Parathyroid adenoma (tissue), 2 donors: ENCODE measurements around the gene MFAP5.

Experiments used
- H2AFZ ChIP-seq: fragments of 300-600 bp; sonication (generic); one replicate; pipeline ENCODE4 v1.7.0; 2017; ENCODE audit warnings: antibody characterized with exemption, mild to moderate bottlenecking
- H3K27ac ChIP-seq: fragments of 300-600 bp; sonication (generic); one replicate; pipeline ENCODE4 v1.7.0; 2017
- H3K27me3 ChIP-seq: fragments of 300-600 bp; sonication (generic); one replicate; pipeline ENCODE4 v1.7.0; 2017; ENCODE audit warnings: low read length; ENCODE audit not compliant: control insufficient read depth, insufficient read depth
- H3K36me3 ChIP-seq: fragments of 300-600 bp; sonication (generic); one replicate; pipeline ENCODE4 v1.7.0; 2017; ENCODE audit warnings: low read length; ENCODE audit not compliant: control insufficient read depth, insufficient read depth
- H3K4me1 ChIP-seq: fragments of 300-600 bp; sonication (generic); one replicate; pipeline ENCODE4 v1.7.0; 2017; ENCODE audit warnings: control low read depth
- H3K4me2 ChIP-seq: fragments of 300-600 bp; sonication (generic); one replicate; pipeline ENCODE4 v1.7.0; 2017; ENCODE audit warnings: low read length
- H3K4me3 ChIP-seq: fragments of 300-600 bp; sonication (generic); one replicate; pipeline ENCODE4 v1.7.0; 2017; ENCODE audit warnings: low read depth, low read length
- H3K79me2 ChIP-seq: fragments of 300-600 bp; sonication (generic); one replicate; pipeline ENCODE4 v1.7.0; 2017; ENCODE audit warnings: control low read depth
- H3K9ac ChIP-seq: fragments of 300-600 bp; sonication (generic); one replicate; pipeline ENCODE4 v1.7.0; 2017; ENCODE audit warnings: mild to moderate bottlenecking
- H3K9me3 ChIP-seq: fragments of 300-600 bp; sonication (generic); one replicate; pipeline ENCODE4 v1.7.0; 2017; ENCODE audit warnings: low read length; ENCODE audit not compliant: control insufficient read depth
- CTCF ChIP-seq: fragments of 300-600 bp; sonication (generic); IDR thresholded peaks from one replicate; pipeline ENCODE4 v1.7.0; 2017; ENCODE audit warnings: antibody characterized with exemption, mild to moderate bottlenecking
- donor health status: primary hyperparathyroidism.

MFAP5 gene

GRCh38 chr12:8668441-8668840 is 5.8 kb upstream of the MFAP5 start:
- Histone ChIP-seq H3K79me2 (no peaks in the 10 kb centered on the region), H3K4me1 (peaks cover 4% of the 10 kb centered on the region), H2AFZ (no peak overlapping the region), H3K4me2 (no peak overlapping the region), H3K4me3 (no peak overlapping the region), H3K27me3 (no peaks in the 10 kb centered on the region), H3K36me3 (no peaks in the 10 kb centered on the region), H3K27ac (no peak overlapping the region), H3K9me3 (no peaks in the 10 kb centered on the region), H3K9ac (no peak overlapping the region)
- no peak for TF ChIP-seq CTCF

GRCh38 chr12:8667270-8667669 is 4.6 kb upstream of the MFAP5 start:
- Histone ChIP-seq H2AFZ (no peak overlapping the region), H3K27me3 (no peaks in the 10 kb centered on the region), H3K36me3 (no peaks in the 10 kb centered on the region), H3K9ac (no peak overlapping the region), H3K4me3 (no peak overlapping the region), H3K9me3 (no peaks in the 10 kb centered on the region), H3K27ac (no peak overlapping the region), H3K4me1 (peaks cover 4% of the 10 kb centered on the region), H3K79me2 (no peaks in the 10 kb centered on the region), H3K4me2 (no peak overlapping the region)
- TF ChIP-seq CTCF: no peak

- H3K4me3 ChIP-seq: no peak overlapping the region
- H2AFZ ChIP-seq: no peak overlapping the region
- no peak overlapping the region for H3K4me2 ChIP-seq
- no peak overlapping the region for H3K9ac ChIP-seq
- TF ChIP-seq CTCF: no peak
- H3K79me2 ChIP-seq: no peaks in the 10 kb centered on the region
- no peak overlapping the region for H3K27ac ChIP-seq
- H3K27me3 ChIP-seq: no peaks in the 10 kb centered on the region
- H3K36me3 ChIP-seq: no peaks in the 10 kb centered on the region
- no peaks in the 10 kb centered on the region for H3K9me3 ChIP-seq
- H3K4me1 ChIP-seq: peaks cover 4% of the 10 kb centered on the region
Observed at GRCh38 chr12:8665759-8666158, 3.1 kb upstream of the MFAP5 start.

- Histone ChIP-seq H3K27ac (no peak overlapping the region), H3K27me3 (no peaks in the 10 kb centered on the region), H3K4me2 (no peak overlapping the region), H3K4me3 (no peak overlapping the region), H3K79me2 (no peaks in the 10 kb centered on the region), H3K36me3 (no peaks in the 10 kb centered on the region), H2AFZ (no peak overlapping the region), H3K9ac (no peak overlapping the region), H3K9me3 (no peaks in the 10 kb centered on the region), H3K4me1 (peaks cover 4% of the 10 kb centered on the region)
- TF ChIP-seq CTCF: no peak
Observed at GRCh38 chr12:8664228-8664913, 1.7 kb upstream of the MFAP5 start.

- no peak overlapping the region for H3K4me3 ChIP-seq
- no peak for TF ChIP-seq CTCF
- no peaks in the 10 kb centered on the region for H3K36me3 ChIP-seq
- no peak overlapping the region for H2AFZ ChIP-seq
- H3K27ac ChIP-seq: no peak overlapping the region
- H3K4me2 ChIP-seq: no peak overlapping the region
- H3K9ac ChIP-seq: no peak overlapping the region
- no peaks in the 10 kb centered on the region for H3K27me3 ChIP-seq
- no peaks in the 10 kb centered on the region for H3K9me3 ChIP-seq
- H3K4me1 ChIP-seq: no peaks in the 10 kb centered on the region
- no peaks in the 10 kb centered on the region for H3K79me2 ChIP-seq
Observed at GRCh38 chr12:8661751-8662150, 875 bp downstream of the MFAP5 start.
